ENCODE results near the gene TMPRSS13.

Gene TMPRSS13

GRCh38 chr11:117933475-117933874 lies 4.3 kb upstream of the TMPRSS13 start:
- Histone ChIP-seq H3K27me3 (replicated peaks; ENCODE audit: control insufficient read depth, insufficient read depth, low read length) (no peaks in the 10 kb centered on the region), H3K36me3 (ENCODE audit: control insufficient read depth, insufficient read depth, low read length) (no peaks in the 10 kb centered on the region), H3K4me3 (replicated peaks; ENCODE audit: low read depth, low read length) (no peak overlapping the region)
- DNase-seq (ENCODE audit: extremely low read depth, insufficient read length) = no peak
- TF ChIP-seq, protein P1, sequence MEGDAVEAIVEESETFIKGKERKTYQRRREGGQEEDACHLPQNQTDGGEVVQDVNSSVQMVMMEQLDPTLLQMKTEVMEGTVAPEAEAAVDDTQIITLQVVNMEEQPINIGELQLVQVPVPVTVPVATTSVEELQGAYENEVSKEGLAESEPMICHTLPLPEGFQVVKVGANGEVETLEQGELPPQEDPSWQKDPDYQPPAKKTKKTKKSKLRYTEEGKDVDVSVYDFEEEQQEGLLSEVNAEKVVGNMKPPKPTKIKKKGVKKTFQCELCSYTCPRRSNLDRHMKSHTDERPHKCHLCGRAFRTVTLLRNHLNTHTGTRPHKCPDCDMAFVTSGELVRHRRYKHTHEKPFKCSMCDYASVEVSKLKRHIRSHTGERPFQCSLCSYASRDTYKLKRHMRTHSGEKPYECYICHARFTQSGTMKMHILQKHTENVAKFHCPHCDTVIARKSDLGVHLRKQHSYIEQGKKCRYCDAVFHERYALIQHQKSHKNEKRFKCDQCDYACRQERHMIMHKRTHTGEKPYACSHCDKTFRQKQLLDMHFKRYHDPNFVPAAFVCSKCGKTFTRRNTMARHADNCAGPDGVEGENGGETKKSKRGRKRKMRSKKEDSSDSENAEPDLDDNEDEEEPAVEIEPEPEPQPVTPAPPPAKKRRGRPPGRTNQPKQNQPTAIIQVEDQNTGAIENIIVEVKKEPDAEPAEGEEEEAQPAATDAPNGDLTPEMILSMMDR (IDR thresholded peaks at IDR 0.05; ENCODE audit: insufficient read depth, low read length, poor library complexity, severe bottlenecking) = no peak

GRCh38 chr11:117932947-117933346 lies 3.7 kb upstream of the TMPRSS13 start:
- DNase-seq (ENCODE audit: extremely low read depth, insufficient read length) = no peak
- H3K36me3 ChIP-seq (ENCODE audit: control insufficient read depth, insufficient read depth, low read length) = no peaks in the 10 kb centered on the region
- TF ChIP-seq, protein P1 (IDR thresholded peaks at IDR 0.05; ENCODE audit: insufficient read depth, low read length, poor library complexity, severe bottlenecking) = no peak
- no peaks in the 10 kb centered on the region for H3K27me3 ChIP-seq (replicated peaks; ENCODE audit: control insufficient read depth, insufficient read depth, low read length)
- no peak overlapping the region for H3K4me3 ChIP-seq (replicated peaks; ENCODE audit: low read depth, low read length)

DNA sequence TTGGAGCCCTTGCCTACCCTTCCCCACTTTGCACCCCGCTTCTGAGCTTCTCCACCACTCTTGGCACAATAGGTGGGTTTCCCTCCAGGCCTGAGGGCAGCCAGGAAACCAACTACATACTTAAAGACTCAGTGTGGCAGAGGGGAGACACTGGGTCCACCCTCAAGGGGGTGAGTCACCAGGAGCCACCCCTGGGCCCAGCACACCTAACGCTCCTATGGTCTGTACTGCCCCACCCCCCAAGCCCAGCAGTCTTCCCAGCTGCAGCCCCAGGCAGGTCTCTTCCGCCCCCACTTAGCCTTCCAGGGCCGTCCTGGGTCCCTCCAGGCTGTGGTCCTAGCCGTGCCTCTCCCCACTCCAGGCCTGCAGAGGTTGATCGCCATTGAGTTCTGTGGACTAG lies 3.2 kb upstream of the TMPRSS13 start:
- TF ChIP-seq, protein P1 (IDR thresholded peaks at IDR 0.05; ENCODE audit: insufficient read depth, low read length, poor library complexity, severe bottlenecking) = no peak
- no peaks in the 10 kb centered on the region for H3K27me3 ChIP-seq (replicated peaks; ENCODE audit: control insufficient read depth, insufficient read depth, low read length)
- H3K4me3 ChIP-seq (replicated peaks; ENCODE audit: low read depth, low read length) = no peak overlapping the region
- DNase-seq (ENCODE audit: extremely low read depth, insufficient read length) = no peak
- H3K36me3 ChIP-seq (ENCODE audit: control insufficient read depth, insufficient read depth, low read length) = no peaks in the 10 kb centered on the region

DNA sequence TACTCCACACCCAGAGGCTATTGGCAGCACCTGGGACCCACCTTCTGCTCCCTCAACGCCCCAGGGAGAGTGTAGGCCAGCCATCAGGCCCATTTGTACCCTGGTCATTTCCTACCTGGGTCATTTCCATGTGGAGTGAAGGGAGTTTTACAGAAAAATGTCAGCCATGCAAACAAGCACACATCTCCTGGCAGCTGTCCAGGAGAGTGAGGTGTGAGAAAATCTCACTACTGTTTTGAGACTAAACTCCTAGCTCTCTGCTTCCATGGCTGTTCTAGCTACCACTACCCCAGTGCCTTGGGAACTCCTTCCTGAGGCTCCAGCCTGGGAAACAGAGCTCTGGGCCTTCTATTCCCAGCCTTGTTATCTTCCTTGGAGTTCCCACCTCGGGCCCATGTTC lies 2.8 kb upstream of the TMPRSS13 start:
- Histone ChIP-seq H3K4me3 (replicated peaks; ENCODE audit: low read depth, low read length) (no peak overlapping the region), H3K36me3 (ENCODE audit: control insufficient read depth, insufficient read depth, low read length) (no peaks in the 10 kb centered on the region), H3K27me3 (replicated peaks; ENCODE audit: control insufficient read depth, insufficient read depth, low read length) (no peaks in the 10 kb centered on the region)
- TF ChIP-seq, protein P1 (IDR thresholded peaks at IDR 0.05; ENCODE audit: insufficient read depth, low read length, poor library complexity, severe bottlenecking) = no peak
- peak; percentile 41 for DNase-seq (ENCODE audit: extremely low read depth, insufficient read length)

DNA sequence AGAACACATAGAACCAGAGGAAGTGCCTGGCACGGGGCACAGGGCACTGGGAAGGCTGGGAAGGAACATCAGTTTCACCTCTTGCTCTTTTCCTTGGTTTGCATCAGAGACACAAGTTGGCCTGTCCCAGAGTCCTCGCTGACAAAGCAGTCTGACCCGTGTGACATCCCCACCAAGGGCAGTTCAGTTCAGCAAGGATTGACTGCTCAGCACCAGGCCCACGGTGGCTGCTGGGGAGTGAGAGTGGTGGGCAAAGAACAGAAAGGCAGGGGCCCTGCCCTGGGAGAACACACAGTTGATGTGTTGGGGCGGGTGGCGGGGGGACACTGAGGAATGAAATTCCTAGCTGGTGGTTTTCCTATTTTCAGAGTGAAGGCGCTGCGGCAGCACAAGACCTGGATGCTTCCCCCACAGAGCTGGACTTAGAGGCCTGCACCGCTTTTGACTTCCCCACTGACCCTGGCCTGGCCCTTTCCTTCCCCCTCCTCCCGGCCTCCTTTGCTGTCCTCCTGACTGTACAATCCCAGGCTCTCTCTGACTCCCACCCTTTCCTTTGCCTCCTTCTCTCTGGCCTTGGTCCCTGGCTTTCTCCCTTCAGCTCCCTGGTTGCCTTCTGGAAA lies 2.2 kb upstream of the TMPRSS13 start:
- no peak overlapping the region for H3K4me3 ChIP-seq (replicated peaks; ENCODE audit: low read depth, low read length)
- TF ChIP-seq, protein P1 (IDR thresholded peaks at IDR 0.05; ENCODE audit: insufficient read depth, low read length, poor library complexity, severe bottlenecking) = no peak
- DNase-seq (ENCODE audit: extremely low read depth, insufficient read length) = no peak
- H3K36me3 ChIP-seq (ENCODE audit: control insufficient read depth, insufficient read depth, low read length) = no peaks in the 10 kb centered on the region
- no peaks in the 10 kb centered on the region for H3K27me3 ChIP-seq (replicated peaks; ENCODE audit: control insufficient read depth, insufficient read depth, low read length)
